CD4-positive, alpha-beta T cell treated with Interleukin-21 for 1 hour (primary cell): ENCODE measurements around the gene POLR1A.
A peak's percentile ranks its signal among the peaks of the same experiment; 100 is the strongest.

Experiments used
- DNase-seq: peaks from one replicate; pipeline ENCODE4 v3.0.0-alpha.2; 2020

Gene POLR1A

DNA sequence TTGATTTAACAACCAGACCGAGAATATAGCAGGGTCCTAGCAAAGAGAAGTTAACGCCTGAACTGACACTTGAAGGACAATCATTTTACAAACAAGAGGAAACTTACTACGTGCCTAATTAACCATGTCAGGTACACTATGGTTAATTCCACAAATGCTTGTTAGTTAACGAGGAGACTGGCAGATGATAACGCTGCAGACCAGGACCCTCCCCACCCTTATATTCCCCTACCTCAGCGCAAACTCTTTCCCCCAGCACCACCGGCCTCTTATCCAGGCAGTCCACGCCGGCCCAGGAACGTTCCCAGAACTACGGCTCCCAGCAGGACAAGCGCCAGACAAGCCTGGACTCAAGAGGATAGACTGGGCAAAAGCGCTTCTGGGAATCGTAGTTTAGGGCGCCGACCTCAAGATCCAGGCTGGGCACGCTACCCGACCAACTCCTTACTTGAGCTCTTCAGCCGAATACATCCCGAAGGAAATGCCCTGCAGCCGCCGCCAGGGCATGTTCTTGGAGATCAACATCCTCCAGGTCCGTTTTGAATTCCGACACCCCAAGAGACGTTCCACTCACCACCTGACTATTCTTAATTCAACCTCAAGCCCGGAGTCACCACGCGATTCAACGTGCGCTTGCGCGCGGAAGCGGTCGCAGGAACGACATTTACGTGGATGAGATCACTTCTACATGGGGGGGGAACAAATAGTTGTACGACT, at the start of gene POLR1A:
Gene POLR1A (minus strand): TSS at position 635 of the 717 bp plus-strand sequence. CDS start 110 bp downstream, at position 525.
- DNase-seq = peak; percentile 87

DNA sequence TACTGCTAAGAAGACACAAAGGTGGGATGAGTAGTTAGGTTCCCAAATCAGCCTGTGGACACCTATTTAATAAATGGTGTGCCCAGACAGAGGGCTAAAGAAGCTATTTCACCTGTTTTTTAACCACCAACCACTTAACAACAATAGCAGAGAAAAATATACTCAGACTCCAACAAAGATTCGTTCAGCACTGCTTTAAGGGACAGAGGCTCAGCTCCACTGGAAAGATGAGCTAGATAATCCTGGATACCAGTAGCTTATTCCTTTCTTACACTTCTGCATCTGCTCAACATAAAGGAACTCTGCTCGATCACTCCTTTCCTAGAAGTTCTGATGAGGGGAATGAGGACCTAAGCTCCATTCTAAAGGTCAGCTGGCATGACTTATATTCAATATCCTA, 44.8 kb upstream of the POLR1A start:
- no peak for DNase-seq

- DNase-seq = no peak
Observed at GRCh38 chr2:86147793-86148192, 42.1 kb upstream of the POLR1A start.

- no peak for DNase-seq
Observed at GRCh38 chr2:86143926-86144685, 38.4 kb upstream of the POLR1A start.

- DNase-seq = no peak
Observed at GRCh38 chr2:86143307-86143706, 37.6 kb upstream of the POLR1A start.

DNA sequence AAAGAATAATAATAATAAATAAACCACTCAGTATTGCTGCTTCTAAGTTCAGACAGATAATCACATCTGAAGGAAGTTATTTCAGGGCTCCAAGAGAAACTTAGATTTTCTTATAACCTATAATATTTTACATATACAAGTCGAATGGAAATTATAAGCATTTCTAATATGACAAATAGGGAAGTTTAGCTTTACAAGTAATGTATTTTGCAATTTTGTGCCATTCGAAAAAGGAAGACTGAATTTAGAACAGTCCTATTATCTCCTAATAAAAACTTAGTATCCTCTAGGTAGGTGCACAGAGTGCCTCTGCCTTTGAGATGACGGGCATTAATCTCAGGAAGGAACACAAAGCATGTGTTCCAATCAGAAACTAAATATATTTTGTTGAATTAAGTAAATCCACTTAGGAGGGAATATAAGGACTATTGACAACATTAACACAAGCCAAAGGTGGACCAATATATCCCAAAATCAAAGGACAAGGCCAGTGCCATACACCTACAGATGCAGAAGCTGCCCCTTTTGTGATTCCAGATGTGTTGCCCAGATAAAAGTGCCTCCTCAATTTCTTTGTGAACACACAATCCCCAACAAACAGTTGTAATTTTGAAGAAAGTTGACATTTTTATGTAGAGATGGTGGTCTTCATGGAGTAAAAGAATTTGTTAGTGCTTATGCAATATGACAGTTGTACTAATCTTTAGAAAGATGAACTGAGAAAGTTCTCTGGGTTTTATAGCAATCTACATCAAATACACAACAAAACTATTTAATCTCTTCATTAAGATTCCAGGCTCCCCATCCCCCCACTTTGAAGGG, 37.0 kb upstream of the POLR1A start:
- no peak for DNase-seq

DNA sequence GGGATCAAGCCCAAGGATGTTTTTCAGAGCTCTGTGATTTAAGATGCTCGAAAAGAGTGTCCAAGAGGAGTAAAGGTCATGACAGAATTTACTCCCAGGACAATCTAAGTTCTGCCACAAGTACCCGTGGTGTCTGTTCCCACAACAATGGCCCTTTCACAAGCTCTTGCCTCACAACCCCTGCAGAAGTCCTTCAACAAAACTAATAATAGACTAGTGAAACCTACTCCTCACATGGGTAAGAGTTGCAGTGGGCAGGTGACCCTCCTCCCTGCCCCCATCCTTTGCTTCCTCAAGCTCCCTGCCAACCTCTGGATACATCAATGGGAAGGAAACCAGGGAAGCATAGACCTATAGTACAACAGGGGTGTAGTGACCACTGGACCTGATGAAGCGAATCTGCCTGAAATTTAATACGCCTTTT, 35.3 kb upstream of the POLR1A start:
- DNase-seq = no peak

- no peak for DNase-seq
Observed at GRCh38 chr2:86139981-86140380, 34.3 kb upstream of the POLR1A start.

DNA sequence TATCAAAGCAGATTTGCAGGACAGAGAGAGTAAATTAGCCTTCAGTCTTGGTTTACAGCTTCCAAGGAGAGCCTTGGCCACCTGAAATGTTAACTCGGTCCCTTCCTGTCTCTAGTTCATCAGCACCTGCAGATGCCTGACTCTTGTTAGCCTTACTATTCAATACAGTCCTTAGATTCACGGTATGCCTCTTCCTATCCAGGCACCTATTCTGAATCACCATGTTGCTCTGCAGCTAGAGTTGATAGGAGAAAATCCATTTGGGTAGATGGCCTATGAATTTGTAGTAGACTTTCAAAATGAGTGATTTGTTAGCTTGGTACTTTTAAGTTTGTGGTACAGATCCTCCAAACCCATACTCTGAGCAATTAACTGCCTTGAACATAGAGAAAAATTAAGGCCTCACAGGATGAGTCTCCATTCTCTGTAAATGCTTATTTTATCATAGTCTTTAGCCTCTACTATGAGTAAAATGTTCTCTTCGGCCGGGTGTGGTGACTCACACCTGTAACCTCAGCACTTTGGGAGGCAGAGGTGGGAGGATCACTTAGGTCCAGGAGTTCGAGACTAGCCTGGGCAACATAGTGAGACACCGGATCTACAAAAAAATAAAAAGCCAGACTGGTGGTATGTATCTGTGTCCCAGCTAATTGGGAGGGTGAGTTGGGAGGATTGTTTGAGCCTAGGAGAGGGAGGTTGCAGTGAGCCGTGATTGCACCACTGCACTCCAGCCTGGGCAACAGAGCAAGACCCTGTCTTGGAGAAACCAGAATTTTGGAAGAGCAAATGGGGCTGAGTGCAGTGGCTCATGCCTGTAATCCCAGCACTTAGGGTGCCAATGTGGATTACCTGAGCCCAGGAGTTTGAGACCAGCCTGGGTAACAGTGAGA, 33.3 kb upstream of the POLR1A start:
- DNase-seq = no peak

- no peak for DNase-seq
Observed at GRCh38 chr2:86136141-86136540, 30.5 kb upstream of the POLR1A start.

GRCh38 chr2:86135653-86136052, 30.0 kb upstream of the POLR1A start:
- no peak for DNase-seq

- DNase-seq = no peak
Observed at GRCh38 chr2:86134709-86135108, 29.0 kb upstream of the POLR1A start.

- DNase-seq = no peak
Observed at GRCh38 chr2:86124683-86125082, 19.0 kb upstream of the POLR1A start.

GRCh38 chr2:86123328-86123925, 17.7 kb upstream of the POLR1A start:
- DNase-seq = no peak

- DNase-seq = no peak
Observed at GRCh38 chr2:86118130-86118529, 12.4 kb upstream of the POLR1A start.

DNA sequence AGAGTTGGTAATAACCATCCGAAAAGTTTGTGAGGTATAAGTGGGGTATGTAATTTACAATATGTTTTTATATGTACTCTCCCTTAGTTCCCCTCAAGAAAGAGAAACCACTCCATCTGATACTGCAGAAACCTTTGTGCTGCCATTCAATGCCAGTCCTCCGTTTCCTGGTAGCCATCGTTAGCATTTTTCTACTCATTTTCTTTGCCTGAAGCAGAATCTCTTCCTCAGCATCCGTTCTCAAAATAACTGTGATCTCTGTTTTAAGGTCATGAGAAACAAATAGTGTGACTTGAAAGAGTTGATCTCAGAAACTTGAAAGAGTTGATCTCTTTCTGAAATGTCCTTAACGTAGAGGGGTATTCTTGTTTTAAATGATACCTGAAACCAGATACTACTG, 1.3 kb upstream of the POLR1A start:
- no peak for DNase-seq

DNA sequence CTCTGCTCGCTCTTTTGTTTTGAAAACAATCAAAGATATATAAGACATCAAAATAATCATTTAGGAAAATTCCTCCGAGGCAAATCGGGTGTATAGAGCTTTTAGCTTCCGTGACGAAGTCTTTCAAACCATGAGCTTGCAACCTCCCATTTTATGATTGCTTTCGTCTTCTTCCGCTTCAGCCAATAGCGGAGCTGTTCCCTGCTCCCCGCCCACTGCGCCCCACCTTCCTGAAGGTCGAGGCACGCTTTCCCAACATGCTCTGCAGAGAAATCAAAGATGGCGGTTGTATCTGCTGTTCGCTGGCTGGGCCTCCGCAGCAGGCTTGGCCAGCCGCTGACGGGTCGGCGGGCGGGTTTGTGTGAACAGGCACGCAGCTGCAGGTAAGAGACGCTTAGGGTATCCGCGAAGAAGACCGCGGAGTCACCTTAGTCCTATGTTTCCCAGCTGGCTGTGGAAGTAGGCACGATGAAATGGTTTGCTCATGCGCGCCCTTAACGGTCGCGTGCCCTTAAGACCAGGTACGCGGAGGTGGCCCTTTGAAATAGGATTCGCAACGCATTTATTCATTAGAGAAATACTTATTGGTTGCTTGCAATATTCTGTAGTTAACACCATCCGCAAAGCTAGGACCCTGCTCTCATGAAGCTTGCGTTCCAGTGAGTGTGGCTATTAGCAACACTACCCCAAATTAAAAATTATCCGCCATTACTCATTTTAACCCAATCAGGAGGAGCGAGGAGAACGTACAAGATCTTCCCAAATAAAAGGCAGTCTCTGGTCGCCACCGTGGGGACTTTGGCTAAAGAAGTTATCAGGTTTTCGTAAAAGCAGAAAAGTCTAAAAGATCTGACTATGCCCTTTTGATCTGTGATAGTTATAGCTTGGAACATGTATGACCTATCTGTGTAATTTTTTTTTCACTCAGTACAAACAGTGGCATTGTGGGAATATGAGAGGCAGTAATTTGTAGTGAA, 571 bp upstream of the POLR1A start, which contains the start of gene PTCD3:
Gene PTCD3 (plus strand): TSS at position 267 of the 977 bp plus-strand sequence. CDS start 13 bp downstream, at position 280.
- peak; percentile 95 for DNase-seq

- no peak for DNase-seq
Observed at GRCh38 chr2:86102157-86102556, 3.5 kb downstream of the POLR1A start.

DNA sequence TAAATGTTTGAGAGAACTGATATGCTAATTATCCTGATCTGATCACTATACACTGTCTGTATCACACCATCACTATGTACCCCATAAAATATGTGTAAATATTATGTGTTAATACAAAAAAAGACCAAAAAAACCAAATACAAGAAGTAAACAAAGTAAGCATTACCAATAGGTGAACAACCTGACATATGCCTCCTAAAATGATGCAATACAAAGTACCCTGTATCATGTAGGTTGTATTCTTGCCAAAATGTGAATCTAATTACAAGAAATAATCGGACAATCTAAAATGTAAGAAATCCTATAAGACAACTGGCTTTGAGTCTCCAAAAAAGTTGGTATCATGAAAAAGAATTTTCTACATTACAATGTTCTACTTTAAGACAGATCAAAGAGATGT, 7.8 kb downstream of the POLR1A start:
- DNase-seq = no peak

- no peak for DNase-seq
Observed at GRCh38 chr2:86097114-86097896, 8.4 kb downstream of the POLR1A start.
